NCI-H748 (cell line): Measurements from ENCODE around the gene DYNC1H1.
A peak's percentile ranks its signal among the peaks of the same experiment; 100 is the strongest.
"Not testable (repeated sequence)": the region's sequence is repeated elsewhere in the genome, so short reads cannot be mapped to it uniquely, and the experiment has no call there.

Experiments used
- DNase-seq: peaks from one replicate; lab custom pipeline; 2025; ENCODE audit not compliant: unreplicated experiment; lab: John Stamatoyannopoulos, UW

Gene DYNC1H1

DNA sequence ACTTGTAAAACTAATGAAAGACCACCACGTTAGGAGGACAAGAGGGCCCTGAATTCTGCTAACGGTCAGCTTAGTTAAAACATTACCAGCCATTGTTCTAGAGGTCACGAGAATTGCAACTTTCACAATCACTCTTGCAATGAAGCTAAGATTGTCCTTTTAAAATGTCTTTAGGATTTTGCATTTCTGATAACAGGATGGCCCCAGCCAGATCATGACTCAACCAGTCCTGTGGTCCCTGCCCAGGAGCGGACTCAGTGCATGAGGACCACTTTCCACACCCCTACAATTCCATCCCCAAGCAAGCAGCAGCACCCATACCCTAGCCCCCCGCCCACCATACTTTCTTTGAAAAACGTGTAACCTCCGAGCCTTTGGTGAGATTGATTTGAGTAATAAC is 93.8 kb downstream of the DYNC1H1 start:
- DNase-seq: no peak

GRCh38 chr14:102058961-102059360 is 94.6 kb downstream of the DYNC1H1 start:
- no peak for DNase-seq

- peak; percentile 82 for DNase-seq
Observed at GRCh38 chr14:102063109-102063807, 98.9 kb downstream of the DYNC1H1 start.

DNA sequence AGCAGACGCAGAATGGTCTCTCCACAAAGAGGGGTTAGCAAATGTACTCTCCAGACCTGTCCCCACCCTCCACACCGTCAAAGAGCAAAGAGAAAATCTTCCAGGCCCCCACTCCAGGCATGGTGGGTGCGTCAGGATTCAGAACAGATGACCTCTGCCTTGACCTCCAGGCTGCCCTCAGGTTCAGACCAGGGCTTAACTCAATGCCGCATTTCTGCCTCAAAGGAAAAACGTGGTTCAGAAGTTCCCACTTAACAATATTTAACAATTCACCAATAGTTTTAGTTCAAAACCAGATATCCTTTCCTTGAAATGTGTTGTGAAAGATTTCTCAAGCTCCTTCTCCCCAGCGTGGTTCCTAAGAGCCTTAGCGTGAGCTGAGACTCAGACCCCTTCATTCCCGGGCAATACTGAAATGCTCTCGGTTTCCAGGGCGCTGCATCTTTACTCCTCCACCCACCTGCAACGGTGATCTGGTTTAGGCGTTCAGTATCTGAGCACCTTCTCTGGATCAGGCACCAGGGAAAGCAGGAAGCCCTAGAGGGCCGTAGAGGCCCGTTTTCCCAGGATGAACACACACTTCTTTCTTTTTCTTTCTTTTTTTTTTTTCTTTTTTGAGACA is 99.5 kb downstream of the DYNC1H1 start:
- no peak for DNase-seq

DNA sequence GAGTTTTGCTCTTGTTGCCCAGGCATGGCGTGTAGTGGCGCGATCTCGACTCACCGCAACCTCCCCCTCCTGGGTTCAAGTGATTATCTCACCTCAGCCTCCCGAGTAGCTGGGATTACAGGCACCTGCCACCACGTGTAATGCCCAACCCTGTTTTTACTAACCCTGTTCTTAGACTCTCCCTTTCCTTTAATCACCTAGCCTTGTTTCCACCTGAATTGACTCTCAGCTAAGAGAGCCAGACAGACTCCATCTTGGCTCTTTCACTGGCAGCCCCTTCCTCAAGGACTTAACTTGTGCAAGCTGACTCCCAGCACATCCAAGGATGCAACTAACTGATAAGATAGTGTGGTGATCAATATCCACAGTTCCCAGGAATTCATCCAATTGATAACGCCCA is 100.2 kb downstream of the DYNC1H1 start:
- DNase-seq: not testable (repeated sequence)

DNA sequence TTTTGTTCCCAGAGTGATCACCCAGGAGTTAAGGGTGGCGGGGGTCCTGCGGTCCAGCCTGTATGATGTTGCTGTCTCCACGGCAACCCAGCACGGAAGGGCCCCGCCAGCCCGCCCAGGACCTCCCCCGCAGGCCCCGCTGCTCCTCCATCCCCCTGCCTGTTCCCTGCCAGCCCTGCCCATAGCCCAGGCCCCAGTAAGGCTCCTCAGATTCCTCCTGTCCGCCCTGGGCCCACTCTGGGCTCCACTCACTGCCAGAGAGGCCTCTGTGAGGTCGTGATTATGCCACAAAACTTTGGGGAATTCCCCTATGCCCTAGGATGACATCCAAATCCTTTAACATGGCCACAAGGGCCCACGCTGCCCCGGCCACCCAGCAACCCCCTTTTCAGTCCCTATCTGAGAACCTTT is 101.7 kb downstream of the DYNC1H1 start:
- DNase-seq: no peak

DNA sequence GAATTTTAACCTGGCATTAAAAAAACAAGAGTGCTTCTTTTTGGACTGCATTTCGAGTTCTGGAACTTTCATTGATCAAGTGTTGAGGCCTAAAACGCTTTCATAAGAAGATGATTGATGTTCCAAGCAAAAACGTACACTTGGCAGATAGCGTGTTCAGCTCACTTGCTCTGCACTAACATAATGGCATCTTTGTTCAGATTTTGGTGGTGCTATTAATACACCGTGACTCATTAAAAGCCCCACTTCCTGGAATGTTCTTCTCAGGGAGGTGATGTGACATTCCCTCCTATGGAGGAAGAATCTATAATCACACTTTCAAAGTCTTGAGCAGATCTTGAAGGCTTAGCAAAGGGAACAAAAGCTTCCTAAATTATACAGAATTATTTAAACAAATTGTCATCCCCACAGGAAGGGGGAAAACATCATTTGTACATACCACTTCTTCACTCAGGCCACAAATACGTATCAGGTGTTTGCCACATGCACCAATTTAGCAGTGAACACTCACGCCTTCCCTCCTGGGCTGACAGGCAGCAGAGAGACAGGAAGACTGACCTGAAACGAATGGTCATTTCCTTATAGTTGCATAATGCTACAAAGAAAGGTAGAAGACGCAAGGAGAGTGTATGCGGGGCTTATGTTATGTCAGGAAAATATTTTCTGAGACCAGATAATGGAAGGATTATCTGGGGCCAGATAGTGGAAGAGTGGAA is 107.1 kb downstream of the DYNC1H1 start:
- DNase-seq: no peak

- DNase-seq: no peak
Observed at GRCh38 chr14:102074415-102074964, 110.1 kb downstream of the DYNC1H1 start.

DNA sequence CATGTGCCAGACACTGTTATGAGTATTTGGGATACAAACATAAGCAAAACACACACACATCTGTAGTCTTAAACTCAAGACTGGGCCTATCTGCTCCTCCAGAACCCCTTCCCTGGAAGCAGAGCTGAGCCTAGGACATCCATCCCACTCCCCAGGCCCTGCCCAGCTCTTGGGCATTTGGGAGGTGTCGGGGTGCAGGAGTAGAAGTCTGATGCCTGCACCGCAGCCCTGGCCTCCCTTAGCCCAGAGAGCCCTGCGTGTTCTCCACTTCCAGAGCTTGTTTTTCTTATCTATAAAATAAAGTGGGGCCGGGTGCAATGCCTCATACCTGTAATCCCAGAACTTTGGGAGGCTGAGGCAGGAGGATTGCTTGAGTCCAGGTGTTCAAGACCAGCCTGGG is 110.8 kb downstream of the DYNC1H1 start:
- no peak for DNase-seq

DNA sequence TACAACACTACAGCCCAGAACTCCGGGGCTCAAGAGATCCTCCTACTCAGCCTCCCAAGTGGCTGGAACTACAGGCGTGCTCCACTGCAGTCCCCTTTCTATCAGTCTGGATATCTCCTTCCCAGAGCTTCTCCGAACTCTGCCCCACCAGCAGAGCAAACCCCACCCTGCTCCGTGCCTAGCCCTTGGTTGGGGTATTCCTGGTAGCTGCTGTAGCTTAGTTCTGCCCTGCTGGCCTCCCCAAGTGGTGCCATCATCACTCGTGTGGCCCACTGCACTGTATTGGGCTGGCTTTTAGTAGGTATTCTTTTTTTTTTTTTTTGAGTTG is 113.0 kb downstream of the DYNC1H1 start:
- no peak for DNase-seq

- DNase-seq: not testable (repeated sequence)
Observed at GRCh38 chr14:102078361-102078791, 114.0 kb downstream of the DYNC1H1 start.

DNA sequence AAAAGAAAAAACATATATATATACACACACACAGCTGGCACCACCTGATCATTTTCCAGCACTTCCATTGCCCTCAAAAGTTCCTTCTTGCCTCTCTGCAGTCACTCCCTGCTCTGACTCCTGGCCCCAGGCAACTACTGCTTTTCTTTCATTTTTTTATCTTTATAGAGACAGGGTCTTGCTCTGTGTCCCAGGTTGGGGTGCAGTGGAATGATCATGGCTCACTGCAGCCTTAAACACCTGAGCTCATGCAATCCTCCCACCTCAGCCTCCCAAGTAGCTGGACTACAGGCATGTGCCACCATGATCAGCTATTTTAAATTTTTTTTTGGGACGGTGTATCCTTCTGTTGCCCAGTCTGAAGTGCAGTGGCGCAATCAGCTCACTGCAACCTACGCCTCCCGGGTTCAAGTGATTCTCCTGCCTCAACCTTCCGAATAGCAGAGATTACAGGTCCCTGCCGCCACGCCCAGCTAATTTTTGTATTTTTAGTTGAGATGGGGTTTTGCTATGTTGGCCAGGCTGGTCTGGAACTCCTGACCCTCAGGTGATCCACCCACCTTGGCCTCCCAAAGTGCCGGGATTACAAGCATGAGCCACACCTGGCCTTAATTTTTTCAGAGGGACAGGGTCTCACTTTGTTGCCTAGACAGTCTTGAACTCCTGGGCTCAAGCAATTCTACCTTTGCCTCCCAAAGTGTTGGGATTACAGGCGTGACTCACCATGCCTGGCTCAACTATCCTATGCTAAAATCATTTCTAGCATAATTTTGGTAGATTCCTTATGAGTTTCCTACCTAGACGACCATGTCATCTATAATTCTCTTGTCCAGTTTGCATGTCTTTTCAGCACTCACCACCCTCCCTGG is 114.7 kb downstream of the DYNC1H1 start:
- DNase-seq: no peak

DNA sequence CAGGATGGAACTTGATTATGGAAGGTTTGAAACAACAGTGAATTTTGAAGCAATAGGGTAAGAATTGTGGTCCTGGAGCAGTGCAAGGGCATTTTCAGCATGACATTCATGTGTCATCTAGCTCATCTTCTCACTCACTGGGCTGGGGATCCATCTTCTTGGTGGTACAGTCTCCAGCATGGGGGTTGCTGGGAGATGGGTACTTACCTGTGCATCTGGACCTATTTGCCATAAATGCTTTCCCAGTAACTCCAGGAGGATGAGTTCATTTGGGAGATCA is 115.3 kb downstream of the DYNC1H1 start:
- DNase-seq: no peak

GRCh38 chr14:102080183-102081080 is 116.1 kb downstream of the DYNC1H1 start:
- no peak for DNase-seq

DNA sequence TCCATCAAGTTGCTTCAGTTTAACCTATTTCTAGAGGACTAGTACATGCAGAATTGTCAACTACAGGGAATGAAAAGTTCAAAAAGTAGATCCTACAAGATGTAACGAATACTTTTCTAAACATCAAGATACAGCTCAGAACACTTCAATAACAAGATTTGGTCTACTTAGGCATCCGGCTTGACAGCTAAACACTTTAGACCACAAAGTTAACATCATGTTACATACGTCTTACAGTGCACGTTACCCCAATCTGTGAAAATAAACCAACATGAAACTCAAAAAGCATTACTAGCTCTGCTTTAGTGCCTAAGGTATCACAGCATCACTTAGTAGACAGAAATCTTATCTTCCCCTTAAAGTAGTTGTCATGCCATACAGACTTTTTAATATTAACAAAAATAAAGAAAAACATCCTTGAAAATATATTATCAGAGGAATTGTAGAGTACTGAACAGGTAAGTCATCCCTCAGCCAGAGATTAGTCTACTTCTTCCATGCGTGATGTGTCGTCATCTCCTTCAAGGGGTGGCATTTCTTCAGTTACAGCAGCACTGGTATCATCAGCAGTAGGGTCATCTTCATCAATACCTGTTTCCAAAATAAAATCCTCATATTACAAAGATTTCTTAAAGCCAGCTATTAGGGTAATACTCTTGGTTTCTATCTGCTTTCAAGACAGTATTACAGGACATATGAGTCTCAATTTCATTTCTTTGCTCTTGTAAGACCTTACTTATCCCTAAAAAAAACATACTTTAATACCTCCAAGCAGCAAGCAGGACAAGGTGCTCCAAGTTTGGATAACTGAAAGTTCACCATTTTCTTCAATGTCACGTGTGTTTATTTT is 117.1 kb downstream of the DYNC1H1 start:
- DNase-seq: no peak

- DNase-seq: not testable (repeated sequence)
Observed at GRCh38 chr14:102084522-102084921, 120.1 kb downstream of the DYNC1H1 start.

DNA sequence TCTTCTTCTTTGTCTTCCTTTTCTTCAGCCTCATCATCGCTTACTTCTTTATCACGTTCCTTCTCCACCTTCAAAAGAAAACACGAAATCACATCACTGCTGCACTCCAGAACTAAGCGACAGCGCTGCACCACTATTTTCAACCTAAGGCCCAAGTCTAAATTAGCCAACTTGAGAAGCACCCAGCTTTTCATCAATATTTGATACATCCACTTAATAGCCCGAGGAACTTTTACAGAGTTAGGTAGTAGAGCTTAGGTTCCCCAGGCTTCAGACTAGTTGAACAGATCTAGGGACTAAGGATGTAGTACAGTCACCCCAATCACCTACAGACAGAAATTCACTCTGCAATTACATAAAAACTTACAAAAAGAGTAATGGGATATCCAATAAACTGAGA is 120.6 kb downstream of the DYNC1H1 start:
- DNase-seq: no peak

DNA sequence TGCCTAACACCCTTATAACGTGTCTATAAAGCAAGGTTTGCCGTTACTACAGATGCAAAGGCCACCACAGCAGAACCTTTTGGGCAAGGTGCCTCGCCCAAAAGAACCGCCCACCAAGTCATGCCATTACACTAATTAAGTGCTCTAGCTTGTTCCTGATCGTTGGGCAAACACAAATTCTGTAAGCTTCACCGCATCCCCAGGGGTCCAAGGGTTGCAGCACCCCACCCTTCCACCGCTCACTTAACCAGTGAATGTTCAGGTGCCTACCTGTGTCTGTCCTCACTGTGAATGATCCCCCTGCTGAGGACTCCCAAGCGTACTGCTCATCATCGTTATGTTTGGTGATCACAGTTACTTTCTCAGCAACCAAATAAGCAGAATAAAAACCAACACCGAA is 121.1 kb downstream of the DYNC1H1 start:
- DNase-seq: no peak

- peak; percentile 68 for DNase-seq
Observed at GRCh38 chr14:102085948-102086708, 121.8 kb downstream of the DYNC1H1 start.
